Trophoblast cell (in vitro differentiated cells and primary cell): ENCODE data around the gene ARHGEF33.
A peak's percentile ranks its signal among the peaks of the same experiment; 100 is the strongest.

Experiments
- DNase-seq, 2 donors: peaks; one replicate each; pipeline ENCODE4 v3.0.0-alpha.2; 2016
- H2AFZ ChIP-seq: 2 replicates; pipeline ENCODE4 v1.6.1; 2013; ENCODE audit warnings: low read length, moderate library complexity, mild to moderate bottlenecking; ENCODE audit not compliant: insufficient read depth, poor library complexity
- H2AK5ac ChIP-seq: 2 replicates; pipeline ENCODE4 v1.6.1; 2013; ENCODE audit warnings: mild to moderate bottlenecking, low read length
- H2BK120ac ChIP-seq: 2 replicates; pipeline ENCODE4 v1.6.1; 2013; ENCODE audit warnings: low read length, mild to moderate bottlenecking, moderate library complexity; ENCODE audit not compliant: insufficient read depth, poor library complexity
- H2BK12ac ChIP-seq: 2 replicates; pipeline ENCODE4 v1.6.1; 2013; ENCODE audit warnings: mild to moderate bottlenecking, low read length, moderate library complexity
- H2BK5ac ChIP-seq: 2 replicates; pipeline ENCODE4 v1.6.1; 2013; ENCODE audit warnings: low read length, low read depth, moderate library complexity, mild to moderate bottlenecking; ENCODE audit not compliant: poor library complexity
- H3K14ac ChIP-seq: 2 replicates; pipeline ENCODE4 v1.6.1; 2013; ENCODE audit warnings: mild to moderate bottlenecking, low read length
- H3K18ac ChIP-seq: 2 replicates; pipeline ENCODE4 v1.6.1; 2013; ENCODE audit warnings: mild to moderate bottlenecking, low read length
- H3K23ac ChIP-seq: 2 replicates; pipeline ENCODE4 v1.6.1; 2013; ENCODE audit warnings: low read length
- H3K27ac ChIP-seq: 2 replicates; pipeline ENCODE4 v1.5.1; 2013; ENCODE audit warnings: low read depth, mild to moderate bottlenecking, inconsistent platforms, low read length, moderate library complexity
- H3K27me3 ChIP-seq: 2 replicates; pipeline ENCODE4 v1.6.1; 2013; ENCODE audit warnings: inconsistent platforms, mild to moderate bottlenecking, low read length, moderate library complexity; ENCODE audit not compliant: insufficient read depth
- H3K36me3 ChIP-seq, 2 experiments: 1 replicate in 1 of 2; 2 replicates in 1 of 2; pipeline ENCODE4 v1.6.1; 2013; ENCODE audit warnings: low read length in 2 of 2, mild to moderate bottlenecking in 2 of 2, moderate library complexity in 1 of 2; ENCODE audit not compliant: insufficient read depth in 2 of 2, control insufficient read depth in 1 of 2
- H3K4ac ChIP-seq: 2 replicates; pipeline ENCODE4 v1.6.1; 2013; ENCODE audit warnings: low read depth, mild to moderate bottlenecking, low read length, moderate library complexity
- H3K4me1 ChIP-seq, 2 experiments: 1 replicate in 1 of 2; 2 replicates in 1 of 2; pipeline ENCODE4 v1.6.1; 2013; ENCODE audit warnings: low read length in 2 of 2, mild to moderate bottlenecking in 2 of 2, moderate library complexity in 1 of 2; ENCODE audit not compliant: insufficient read depth in 2 of 2, control insufficient read depth in 1 of 2
- H3K4me2 ChIP-seq: 2 replicates; pipeline ENCODE4 v1.6.1; 2013; ENCODE audit warnings: inconsistent platforms, mild to moderate bottlenecking, low read length, moderate library complexity
- H3K4me3 ChIP-seq: 2 replicates; pipeline ENCODE4 v1.5.1; 2013; ENCODE audit warnings: mild to moderate bottlenecking, low read depth, low read length, inconsistent platforms
- H3K79me1 ChIP-seq: one replicate; pipeline ENCODE4 v1.6.1; 2013; ENCODE audit warnings: low read length
- H3K79me2 ChIP-seq: 2 replicates; pipeline ENCODE4 v1.6.1; 2013; ENCODE audit warnings: low read length, mild to moderate bottlenecking; ENCODE audit not compliant: control insufficient read depth, insufficient read depth, poor library complexity
- H3K9ac ChIP-seq: 2 replicates; pipeline ENCODE4 v1.6.1; 2013; ENCODE audit warnings: mild to moderate bottlenecking, low read length
- H3K9me3 ChIP-seq: 2 replicates; pipeline ENCODE4 v1.6.1; 2013; ENCODE audit warnings: low read depth, mild to moderate bottlenecking, control low read depth, inconsistent platforms, low read length; ENCODE audit not compliant: insufficient read depth
- H4K12ac ChIP-seq: 2 replicates; pipeline ENCODE4 v1.6.1; 2013; ENCODE audit warnings: low read depth, mild to moderate bottlenecking, low read length, moderate library complexity
- H4K8ac ChIP-seq: 2 replicates; pipeline ENCODE4 v1.6.1; 2013; ENCODE audit warnings: low read depth, mild to moderate bottlenecking, low read length, moderate library complexity
- H4K91ac ChIP-seq: one replicate; pipeline ENCODE4 v1.6.1; 2013; ENCODE audit warnings: low read depth, mild to moderate bottlenecking, low read length, moderate library complexity
- WGBS: extraction: QIAGEN DNeasy Blood & Tissue Kit; methylation state at CpG from one replicate; pipeline ENCODE4 v1.1.7; 2013; ENCODE audit warnings: missing lambda C conversion rate; ENCODE audit not compliant: insufficient read length, insufficient coverage; ENCODE audit errors: extremely low coverage; 5-methylcytosine and 5-hydroxymethylcytosine counted together

ARHGEF33 gene

DNA sequence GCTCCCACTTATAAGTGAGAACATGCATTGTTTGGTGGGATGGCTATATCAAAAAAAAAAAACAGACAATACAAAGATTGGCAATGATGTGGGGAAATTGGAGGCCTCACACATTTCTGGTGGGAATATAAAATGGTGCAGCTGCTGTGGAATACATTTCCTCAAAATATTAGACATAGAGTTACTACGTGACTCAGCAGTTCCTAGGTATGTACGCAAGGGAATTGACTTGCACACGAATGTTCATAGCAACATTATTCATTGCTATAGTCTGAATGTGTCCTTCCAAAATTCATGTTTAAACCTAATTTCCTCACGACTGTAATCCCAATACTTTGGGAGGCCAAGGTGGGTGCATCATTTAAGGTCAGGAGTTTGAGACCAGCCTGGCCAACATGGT, 2.3 kb upstream of the ARHGEF33 start:
- H3K27me3 ChIP-seq, result no peaks in the 10 kb centered on the region
- no peaks in the 10 kb centered on the region for H3K79me2 ChIP-seq
- no peak overlapping the region for H3K23ac ChIP-seq
- H3K4me2 ChIP-seq, result no peak overlapping the region
- H3K79me1 ChIP-seq, result no peaks in the 10 kb centered on the region
- H2AK5ac ChIP-seq, result no peak overlapping the region
- H3K18ac ChIP-seq, result no peak overlapping the region
- no peak overlapping the region for H4K91ac ChIP-seq
- no peak overlapping the region for H3K4me3 ChIP-seq
- no peaks in the 10 kb centered on the region for H3K4me1 ChIP-seq
- no peak overlapping the region for H4K8ac ChIP-seq
- no peaks in the 10 kb centered on the region for H3K9me3 ChIP-seq
- H2BK120ac ChIP-seq, result no peak overlapping the region
- no peak overlapping the region for H2BK12ac ChIP-seq
- H3K36me3 ChIP-seq, result no peaks in the 10 kb centered on the region
- H3K4ac ChIP-seq, result no peak overlapping the region
- H3K9ac ChIP-seq, result no peak overlapping the region
- H3K27ac ChIP-seq, result no peak overlapping the region
- no peak for DNase-seq
- H4K12ac ChIP-seq, result no peak overlapping the region
- H3K14ac ChIP-seq, result no peak overlapping the region
- no peak overlapping the region for H2BK5ac ChIP-seq
- no peak overlapping the region for H2AFZ ChIP-seq
- no CpG with 5 or more reads among the region's 4 CpGs for WGBS

DNA sequence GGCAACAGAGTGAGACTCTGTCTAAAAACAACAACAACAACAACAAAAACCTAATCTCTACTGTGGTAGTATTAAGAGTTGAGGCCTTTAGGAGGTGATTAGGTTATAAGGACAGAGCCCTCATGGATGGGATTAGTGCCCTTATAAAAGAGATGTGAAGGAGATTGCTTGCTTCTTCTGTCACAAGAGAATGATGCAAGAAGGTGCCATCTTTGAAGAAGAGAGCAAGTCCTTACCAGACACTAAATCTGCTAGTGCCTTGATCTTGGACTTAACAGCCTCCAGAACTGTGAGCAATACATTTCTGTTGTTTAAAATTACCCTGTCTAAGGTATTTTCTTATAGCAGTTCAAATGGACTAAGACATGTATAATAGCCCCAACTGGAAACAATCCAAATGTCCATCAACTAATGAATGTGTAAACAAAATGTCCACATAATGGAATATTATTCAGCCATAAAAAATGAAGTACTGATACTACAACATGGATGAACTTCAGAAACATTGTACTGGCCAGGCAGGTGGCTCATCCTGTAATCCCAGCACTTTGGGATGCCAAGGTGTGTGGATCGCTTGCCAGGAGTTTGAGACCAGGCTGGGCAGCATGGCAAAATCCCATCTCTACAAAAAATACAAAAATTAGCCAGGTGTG, 1.6 kb upstream of the ARHGEF33 start:
- no peaks in the 10 kb centered on the region for H3K79me2 ChIP-seq
- H3K36me3 ChIP-seq, result no peaks in the 10 kb centered on the region
- no peak overlapping the region for H3K9ac ChIP-seq
- no peaks in the 10 kb centered on the region for H3K27me3 ChIP-seq
- H3K18ac ChIP-seq, result no peak overlapping the region
- H3K4ac ChIP-seq, result no peak overlapping the region
- no peak overlapping the region for H3K4me3 ChIP-seq
- no peak overlapping the region for H2BK120ac ChIP-seq
- no peak overlapping the region for H3K23ac ChIP-seq
- no peak overlapping the region for H3K27ac ChIP-seq
- H4K12ac ChIP-seq, result no peak overlapping the region
- no peak overlapping the region for H2AFZ ChIP-seq
- no peak overlapping the region for H2BK5ac ChIP-seq
- no peak overlapping the region for H4K8ac ChIP-seq
- WGBS, result no CpG with 5 or more reads among the region's 1 CpG
- DNase-seq, result no peak
- H3K79me1 ChIP-seq, result no peaks in the 10 kb centered on the region
- H3K9me3 ChIP-seq, result no peaks in the 10 kb centered on the region
- no peak overlapping the region for H2AK5ac ChIP-seq
- H3K4me1 ChIP-seq, result no peaks in the 10 kb centered on the region
- no peak overlapping the region for H3K4me2 ChIP-seq
- H4K91ac ChIP-seq, result no peak overlapping the region
- H3K14ac ChIP-seq, result no peak overlapping the region
- H2BK12ac ChIP-seq, result no peak overlapping the region

DNA sequence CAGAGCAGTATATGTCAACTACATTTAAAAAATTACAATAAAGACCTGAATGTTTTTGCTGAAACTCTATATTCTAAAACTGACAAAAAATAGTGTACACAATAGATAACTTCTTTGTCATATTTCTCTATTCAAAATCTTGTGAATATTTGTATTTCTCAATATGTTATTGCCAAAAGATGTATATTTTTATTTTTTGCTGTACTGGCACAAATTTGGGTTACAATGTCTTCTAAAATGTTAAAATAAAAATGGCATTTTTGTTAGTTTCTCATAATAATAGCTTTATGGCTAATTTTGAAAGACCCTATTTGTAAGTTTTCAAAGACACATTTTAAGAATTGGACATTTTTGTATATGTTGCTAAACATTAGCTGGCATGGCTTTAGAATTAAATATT, 630 bp upstream of the ARHGEF33 start:
- Histone ChIP-seq H4K8ac (no peak overlapping the region), H2AFZ (no peak overlapping the region), H3K79me2 (no peaks in the 10 kb centered on the region), H3K36me3 (no peaks in the 10 kb centered on the region), H4K91ac (no peak overlapping the region), H3K27ac (no peak overlapping the region), H3K27me3 (no peaks in the 10 kb centered on the region), H3K4ac (no peak overlapping the region), H3K18ac (no peak overlapping the region), H2BK5ac (no peak overlapping the region), H2AK5ac (no peak overlapping the region), H3K79me1 (no peaks in the 10 kb centered on the region), H3K9ac (no peak overlapping the region), H3K23ac (no peak overlapping the region), H3K9me3 (no peaks in the 10 kb centered on the region), H4K12ac (no peak overlapping the region), H2BK120ac (no peak overlapping the region), H2BK12ac (no peak overlapping the region), H3K4me3 (no peak overlapping the region), H3K4me2 (no peak overlapping the region), H3K14ac (no peak overlapping the region), H3K4me1 (no peaks in the 10 kb centered on the region)
- no peak for DNase-seq

DNA sequence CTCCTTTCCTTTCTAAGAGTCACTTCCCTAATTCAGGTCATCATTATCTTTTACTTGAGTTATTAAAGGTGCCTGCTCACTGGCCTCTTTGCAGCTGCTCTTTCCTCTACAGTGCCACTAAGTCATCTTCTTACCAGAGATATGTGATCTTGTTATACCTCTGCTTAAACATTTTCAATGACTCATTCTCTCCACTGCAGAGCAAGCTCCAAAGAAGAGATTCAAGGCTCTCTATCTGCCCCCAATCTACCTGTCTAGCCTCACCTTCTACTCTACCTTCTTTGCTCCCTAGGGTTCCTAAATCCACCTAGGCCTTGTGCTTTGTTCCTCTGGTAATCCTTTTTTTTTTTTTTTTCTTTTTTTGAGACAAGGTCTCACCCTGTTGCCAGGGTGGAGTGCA, 3.1 kb downstream of the ARHGEF33 start:
- H3K79me2 ChIP-seq, result no peaks in the 10 kb centered on the region

More for the DNA sequence above, 3.1 kb downstream of the ARHGEF33 start:
- Histone ChIP-seq H3K4ac (no peak overlapping the region), H2AK5ac (no peak overlapping the region), H3K36me3 (no peaks in the 10 kb centered on the region), H2BK12ac (no peak overlapping the region), H3K4me2 (no peak overlapping the region), H3K4me1 (no peaks in the 10 kb centered on the region), H3K18ac (no peak overlapping the region), H3K79me1 (no peaks in the 10 kb centered on the region), H4K91ac (no peak overlapping the region), H4K12ac (no peak overlapping the region), H3K4me3 (no peak overlapping the region), H2AFZ (no peak overlapping the region), H3K23ac (no peak overlapping the region), H2BK120ac (no peak overlapping the region), H4K8ac (no peak overlapping the region), H3K9me3 (no peaks in the 10 kb centered on the region), H2BK5ac (no peak overlapping the region), H3K14ac (no peak overlapping the region), H3K27ac (no peak overlapping the region), H3K27me3 (no peaks in the 10 kb centered on the region), H3K9ac (no peak overlapping the region)
- peak in 1 of 2 donors; percentile 50 for DNase-seq
